GM18907 (cell line): ENCODE data around the gene SNPH.
A peak's percentile ranks its signal among the peaks of the same experiment; 100 is the strongest.
"Not testable (repeated sequence)": the region's sequence is repeated elsewhere in the genome, so short reads cannot be mapped to it uniquely, and the experiment has no call there.

ENCODE experiments used
- ATAC-seq: cut with Tn5 transposase; IDR thresholded peaks from one replicate; pipeline ENCODE4 v1.9.1; 2021; ENCODE audit warnings: mild to moderate bottlenecking, moderate library complexity; ENCODE audit not compliant: unreplicated experiment

SNPH gene, protein sequence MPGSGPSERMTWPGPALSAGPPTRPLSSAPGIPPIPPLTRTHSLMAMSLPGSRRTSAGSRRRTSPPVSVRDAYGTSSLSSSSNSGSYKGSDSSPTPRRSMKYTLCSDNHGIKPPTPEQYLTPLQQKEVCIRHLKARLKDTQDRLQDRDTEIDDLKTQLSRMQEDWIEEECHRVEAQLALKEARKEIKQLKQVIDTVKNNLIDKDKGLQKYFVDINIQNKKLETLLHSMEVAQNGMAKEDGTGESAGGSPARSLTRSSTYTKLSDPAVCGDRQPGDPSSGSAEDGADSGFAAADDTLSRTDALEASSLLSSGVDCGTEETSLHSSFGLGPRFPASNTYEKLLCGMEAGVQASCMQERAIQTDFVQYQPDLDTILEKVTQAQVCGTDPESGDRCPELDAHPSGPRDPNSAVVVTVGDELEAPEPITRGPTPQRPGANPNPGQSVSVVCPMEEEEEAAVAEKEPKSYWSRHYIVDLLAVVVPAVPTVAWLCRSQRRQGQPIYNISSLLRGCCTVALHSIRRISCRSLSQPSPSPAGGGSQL

DNA sequence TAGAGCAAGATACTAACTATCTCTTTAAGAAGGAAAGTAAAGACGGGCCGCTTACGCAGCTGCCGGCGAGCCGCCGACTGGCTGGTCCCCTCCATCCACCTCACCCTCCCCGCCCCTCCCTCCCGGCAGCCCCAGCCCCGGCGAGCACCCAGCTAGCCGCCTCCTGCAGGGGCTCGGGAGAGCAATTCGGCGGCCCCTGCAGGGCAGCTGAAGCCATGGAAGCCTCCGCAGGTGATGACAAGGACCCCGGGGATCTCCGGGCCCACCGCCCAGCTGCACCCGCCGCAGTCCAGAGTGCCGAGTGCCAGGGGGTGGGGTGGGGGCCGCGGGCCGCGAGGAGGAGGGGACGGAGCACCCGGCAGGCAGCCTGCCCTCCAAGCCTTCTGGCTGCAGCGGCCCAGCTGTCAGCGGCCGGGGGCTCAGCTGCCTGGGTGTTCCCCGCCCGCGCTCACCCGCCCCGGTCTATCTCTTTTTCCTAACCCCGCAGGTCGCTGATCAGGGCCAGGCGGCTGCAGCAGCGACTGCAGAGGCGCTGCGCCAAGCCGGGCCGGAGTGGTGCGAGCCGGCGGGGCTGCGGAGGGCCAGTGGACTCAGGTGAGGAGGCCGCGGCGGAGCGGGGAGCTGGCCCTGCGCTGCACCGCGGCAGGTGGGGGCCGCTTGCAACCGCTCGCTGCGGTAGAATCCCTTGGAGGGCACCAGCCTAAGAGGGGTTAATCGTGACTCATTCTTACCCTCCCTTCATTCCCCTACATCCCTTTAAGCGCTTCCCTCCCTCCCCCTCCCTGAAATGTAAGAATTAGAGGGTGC lies at the start of gene SNPH:
TSS of gene SNPH (plus strand) at position 128 of the 807 bp plus-strand sequence. CDS start 29,946 bp downstream, outside the sequence.
- peak; percentile 74 for ATAC-seq

DNA sequence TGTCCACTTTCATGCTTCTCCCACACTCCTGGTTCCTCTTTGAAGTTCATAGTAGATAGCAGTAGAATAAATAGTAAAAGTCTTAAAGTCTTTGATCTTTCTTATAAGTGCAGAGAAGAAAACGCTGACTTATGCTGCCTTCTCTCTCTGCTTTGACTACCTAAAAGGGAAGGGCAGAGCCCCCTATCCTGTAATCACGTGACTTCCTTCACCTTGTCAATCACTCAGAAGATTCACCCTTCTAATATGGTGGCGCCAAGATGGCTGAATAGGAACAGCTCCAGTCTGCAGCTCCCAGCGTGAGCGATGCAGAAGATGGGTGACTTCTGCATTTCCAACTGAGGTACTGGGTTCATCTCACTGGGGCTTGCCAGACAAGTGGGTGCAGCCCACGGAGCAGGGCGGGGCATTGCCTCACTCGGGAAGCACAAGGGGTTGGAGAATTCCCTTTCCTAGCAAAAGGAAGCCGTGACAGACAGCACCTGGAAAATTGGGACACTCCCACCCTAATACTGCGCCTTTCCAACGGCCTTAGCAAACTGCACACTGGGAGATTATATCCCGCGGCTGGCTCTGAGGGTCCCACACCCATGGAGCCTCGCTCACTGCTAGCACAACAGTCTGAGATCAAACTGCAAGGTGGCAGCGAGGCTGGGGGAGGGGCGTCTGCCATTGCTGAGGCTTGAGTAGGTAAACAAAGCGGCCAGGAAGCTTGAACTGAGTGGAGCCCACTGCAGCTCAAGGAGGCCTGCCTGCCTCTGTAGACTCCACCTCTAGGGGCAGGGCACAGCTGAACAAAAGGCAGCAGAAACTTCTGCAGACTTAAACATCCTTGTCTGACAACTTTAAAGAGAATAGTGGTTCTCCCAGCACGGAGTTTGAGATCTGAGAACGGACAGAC lies 49.3 kb upstream of the SNPH start:
- ATAC-seq: not testable (repeated sequence)

DNA sequence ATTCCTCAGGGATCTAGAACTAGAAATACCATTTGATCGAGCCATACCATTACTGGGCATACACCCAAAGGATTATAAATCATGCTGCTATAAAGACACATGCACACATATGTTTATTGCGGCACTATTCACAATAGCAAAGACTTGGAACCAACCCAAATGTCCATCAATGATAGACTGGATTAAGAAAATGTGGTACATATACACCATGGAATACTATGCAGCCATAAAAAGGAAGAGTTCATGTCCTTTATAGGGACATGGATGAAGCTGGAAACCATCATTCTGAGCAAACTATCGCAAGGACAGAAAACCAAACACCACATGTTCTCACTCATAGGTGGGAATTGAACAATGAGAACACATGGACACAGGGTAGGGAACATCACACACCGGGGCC lies 43.3 kb upstream of the SNPH start:
- ATAC-seq: not testable (repeated sequence)

DNA sequence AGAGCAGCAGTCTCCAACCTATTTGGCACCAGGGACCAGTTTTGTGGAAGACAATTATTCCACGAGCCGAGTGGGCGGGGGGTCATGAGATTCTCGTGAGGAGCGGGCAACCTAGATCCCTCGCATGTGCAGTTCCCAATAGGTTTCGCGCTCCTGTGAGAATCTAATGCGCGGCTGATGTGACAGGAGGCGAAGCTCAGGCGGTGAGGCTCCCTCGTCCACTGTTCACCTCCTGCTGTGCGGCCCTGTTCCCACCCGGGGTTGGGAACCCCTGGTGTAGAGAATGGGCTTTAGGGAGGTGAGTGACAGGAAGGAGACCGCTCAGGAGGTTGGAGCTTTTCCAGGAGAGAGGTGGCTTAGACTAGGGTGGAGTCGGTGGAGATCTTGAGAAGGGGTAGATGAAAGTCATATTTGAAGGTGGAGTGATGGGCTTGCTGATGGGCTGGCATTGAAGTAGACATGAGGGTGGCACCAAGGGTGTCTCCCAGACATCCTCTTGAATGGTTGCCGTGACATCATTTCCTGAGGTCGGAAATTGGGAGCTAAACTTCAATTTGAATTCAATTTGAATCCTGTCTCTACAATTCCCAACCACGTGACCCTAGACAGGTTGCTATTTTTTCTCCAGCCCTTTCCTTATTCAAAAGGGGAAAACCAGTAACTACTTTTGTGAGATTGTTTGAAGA lies 41.7 kb upstream of the SNPH start:
- no peak for ATAC-seq

DNA sequence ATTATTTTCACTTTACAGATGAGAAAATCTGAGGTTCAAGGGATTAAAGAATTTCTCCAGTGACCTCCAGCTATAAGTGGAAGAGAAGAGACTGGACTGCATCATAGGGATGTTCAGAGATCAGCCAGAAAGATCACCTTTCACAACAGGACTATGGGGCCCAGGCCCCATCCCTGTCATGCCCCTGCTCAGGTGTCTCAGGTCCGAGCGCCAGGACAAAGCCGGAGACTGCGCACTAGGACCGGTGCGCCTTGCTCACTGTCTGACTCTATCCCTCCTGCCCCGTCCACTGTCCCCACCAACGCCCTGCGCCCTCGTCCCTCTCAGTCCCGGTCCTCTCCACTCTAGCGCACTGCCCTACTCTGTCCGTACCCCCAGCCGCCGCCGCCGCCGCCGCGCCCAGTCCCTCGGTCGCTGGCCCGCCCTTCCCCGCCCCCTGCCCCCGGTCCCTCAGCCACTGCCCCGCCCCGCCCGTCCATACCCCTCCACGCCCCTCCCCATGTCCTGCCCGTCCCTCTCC lies 40.8 kb upstream of the SNPH start:
- no peak for ATAC-seq

DNA sequence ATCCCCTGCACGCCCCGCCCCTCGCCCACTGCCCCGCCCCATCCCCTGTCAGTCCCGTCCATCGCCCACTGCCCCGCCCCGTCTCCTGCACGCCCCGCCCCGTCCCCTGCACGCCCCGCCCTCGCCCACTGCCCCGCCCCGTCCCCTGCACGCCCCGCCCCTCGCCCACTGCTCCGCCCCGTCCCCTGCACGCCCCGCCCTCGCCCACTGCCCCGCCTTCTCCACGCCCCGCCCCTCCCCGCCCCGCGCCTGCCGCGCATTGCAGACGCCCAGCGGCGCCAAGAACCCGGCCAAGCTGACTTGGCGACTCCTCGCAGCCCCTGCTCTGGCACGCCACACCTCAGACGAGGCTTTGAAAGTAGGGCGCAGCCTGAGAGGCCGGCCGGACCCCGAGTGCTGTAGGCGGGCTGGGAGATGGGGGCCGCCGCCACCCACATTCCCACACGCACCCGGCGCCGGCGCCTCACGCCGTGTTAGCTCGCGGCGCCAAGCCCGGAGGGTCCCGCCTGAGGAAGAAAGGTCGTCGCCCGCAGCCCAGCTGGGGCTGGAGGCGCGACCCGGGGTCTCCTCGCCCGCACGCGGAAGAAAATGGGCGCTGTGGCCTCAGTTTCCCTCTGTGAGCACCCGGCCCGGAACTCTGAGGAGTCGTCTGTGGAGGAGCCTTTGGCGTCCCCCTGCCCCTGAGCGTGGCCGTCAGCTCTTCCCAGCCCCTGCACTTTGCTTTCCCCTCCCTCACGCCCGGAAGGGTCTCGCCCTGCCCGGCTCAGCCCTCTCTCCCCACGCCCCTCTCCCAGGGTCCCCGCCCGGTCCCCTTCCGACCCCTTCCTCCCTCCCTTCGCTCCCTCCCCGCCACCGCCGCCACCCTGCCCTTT lies 40.1 kb upstream of the SNPH start, which contains the start of gene RAD21L1:
TSS of gene RAD21L1 (plus strand) at position 262 of the 872 bp plus-strand sequence. CDS start 2,410 bp downstream, outside the sequence.
- no peak for ATAC-seq

DNA sequence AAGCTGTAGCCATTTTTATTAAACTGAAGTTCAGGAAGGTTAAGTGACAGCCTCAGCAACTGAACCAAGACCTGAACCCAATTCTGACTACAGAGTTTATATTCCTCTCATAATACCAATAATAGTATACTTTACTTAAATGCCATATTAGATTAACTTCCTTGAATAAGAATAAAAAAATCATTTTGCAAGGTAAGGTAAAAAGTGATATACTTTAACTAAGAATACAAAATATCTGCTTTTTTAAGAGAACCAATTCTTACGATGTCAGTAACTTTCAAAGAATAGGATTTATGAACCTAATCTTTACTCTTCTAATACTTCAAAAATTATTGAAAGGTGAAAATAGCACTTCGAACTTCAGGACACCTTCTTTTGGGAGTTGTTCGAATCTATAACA lies 36.6 kb upstream of the SNPH start:
- no peak for ATAC-seq

DNA sequence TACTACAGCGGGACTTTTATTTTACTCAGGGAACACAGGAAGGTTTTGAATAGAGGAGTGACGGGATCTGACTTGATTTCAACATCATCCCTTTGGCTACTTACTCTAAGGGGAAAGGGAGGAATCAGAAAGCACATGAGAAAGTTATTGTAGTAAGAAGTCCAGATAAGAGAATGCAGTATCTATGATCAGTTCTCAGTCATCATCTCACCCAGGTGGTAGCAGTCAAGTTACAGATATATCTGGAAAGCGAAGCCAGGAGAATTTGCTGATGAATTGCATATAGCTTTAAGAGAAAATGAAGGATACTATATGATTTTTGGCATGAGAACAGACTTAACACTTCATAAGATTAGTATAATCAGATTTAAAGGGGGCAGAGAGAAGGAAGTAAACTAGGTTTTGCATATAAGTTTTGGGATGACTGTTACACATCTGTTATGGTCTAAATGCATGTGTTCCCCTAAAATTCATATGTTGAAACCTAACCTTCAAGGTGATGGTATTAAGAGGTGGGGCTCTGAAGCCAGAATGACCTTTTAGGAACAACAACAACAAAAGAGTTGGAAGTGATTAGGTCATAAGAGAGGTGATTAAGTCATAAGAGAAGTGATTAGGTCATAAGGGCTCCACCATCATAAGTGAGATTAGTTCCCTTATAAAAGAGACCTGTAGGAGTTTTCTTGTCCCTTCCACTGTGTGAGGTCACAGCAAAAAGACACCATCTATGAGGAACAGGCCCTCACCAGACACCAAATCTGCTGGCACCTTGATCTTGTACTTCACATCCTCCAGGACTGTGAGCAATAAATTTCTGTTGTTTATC lies 33.6 kb upstream of the SNPH start:
- peak; percentile 50 for ATAC-seq

DNA sequence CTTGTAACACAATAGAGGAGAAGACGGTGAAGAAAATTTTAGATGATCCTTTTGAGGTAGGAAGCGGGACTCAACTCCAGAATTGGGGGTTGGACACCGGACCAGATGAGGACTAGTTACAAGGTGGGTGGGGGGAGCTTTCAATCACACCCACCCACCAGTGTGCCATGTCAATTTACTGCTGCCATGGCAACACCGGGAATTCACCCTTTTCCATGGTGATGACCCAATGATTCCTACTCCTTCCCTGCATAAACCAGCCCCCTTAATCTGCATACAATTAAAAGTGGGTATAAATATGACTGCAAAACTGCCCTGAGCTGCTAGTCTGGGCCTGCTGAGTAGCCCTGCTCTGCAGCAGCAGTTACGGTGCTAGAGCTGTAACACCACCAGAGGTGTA lies 25.5 kb upstream of the SNPH start:
- ATAC-seq: no peak

DNA sequence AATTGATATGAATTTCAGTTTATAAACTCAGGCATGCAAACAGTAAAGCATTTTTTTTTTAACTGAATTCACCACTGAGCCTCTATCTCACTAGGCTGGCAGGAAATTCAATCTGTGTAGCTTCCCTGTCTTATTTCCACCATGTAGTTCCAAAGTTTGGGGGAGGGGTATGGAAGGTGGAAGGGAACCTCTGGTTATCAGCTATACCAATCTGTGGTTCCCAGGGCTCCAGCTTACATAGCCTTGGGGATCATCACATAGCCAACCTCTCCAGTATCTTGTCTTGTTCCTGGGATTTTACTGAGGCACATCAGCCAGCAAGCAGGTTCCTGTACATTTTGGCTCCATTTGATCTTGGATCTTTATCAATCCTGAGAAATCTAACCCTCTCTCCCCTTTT lies 24.6 kb upstream of the SNPH start:
- no peak for ATAC-seq

DNA sequence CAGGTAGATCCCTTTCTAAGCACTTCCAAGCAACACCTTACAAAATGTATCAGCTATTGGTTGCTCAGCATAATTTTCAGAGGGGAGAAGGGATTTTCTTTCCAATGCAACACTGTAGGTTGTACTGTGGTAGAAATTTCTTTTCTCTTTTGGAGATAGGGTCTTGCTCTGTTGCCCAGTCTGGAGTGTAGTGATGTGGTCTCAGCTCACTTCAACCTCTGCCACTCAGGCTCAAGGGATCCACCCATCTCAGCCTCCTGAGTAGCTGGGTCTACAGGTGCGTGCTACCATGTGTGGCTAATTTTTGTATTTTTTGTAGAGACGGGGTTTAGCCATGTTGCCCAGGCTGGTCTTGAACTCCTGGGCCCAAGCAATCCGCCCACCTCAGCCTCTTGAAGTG lies 24.0 kb upstream of the SNPH start:
- no peak for ATAC-seq

DNA sequence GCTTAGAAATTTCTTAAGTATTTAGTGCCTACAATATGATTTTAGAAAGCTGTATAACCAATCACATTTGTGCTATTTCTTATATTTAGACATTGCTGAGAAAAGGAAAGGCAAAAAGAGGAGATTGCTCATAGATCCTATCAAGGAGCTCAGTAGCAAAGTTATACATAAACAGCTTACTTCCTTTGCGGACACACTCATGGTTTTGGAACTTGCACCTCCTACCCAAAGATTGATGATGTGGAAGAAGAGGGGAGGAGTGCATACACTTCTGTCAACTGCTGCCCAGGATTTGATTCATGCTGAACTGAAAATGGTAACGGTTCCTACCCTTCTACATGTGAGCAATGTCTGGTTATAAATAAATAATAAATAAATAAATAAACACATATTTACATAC lies 23.6 kb upstream of the SNPH start:
- ATAC-seq: no peak

DNA sequence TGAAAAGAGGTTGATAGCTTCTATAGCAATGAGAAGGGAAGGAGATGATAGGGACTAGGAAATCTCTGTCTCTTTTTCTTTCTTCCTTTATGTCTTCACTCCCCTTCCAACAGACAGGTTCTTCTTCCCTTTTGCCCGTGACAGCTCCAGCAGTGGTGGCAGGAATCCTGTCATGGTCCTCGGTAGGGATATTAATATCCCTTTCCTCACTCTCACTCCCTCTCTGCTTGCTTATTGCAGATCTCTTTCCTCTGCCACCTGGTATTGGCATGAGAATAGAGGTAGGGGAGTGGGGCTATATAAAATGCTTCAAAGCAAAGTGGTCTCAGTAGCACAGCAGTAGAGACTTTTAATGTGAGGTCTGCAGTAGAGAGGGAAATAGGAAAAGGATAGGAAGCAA lies 20.5 kb upstream of the SNPH start:
- ATAC-seq: no peak

DNA sequence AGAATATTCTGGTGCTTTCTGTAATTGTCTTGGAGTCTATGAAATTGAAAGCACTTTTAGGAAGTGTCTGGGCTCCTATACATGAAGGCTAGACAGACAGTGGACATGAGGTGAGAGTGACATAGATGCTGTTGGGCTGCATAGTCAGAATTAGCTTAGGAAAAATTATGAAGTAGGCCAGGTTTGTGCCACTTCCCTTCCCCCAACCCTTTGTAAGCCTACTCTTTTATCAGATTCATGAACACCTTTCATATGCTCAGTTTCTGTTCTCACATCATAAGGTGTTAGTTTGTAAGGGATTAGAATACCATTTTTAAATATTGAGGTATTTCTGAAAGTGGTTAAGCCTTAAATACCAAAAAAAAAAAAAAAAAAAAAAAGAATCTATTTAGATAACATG lies 18.4 kb upstream of the SNPH start:
- ATAC-seq: no peak

DNA sequence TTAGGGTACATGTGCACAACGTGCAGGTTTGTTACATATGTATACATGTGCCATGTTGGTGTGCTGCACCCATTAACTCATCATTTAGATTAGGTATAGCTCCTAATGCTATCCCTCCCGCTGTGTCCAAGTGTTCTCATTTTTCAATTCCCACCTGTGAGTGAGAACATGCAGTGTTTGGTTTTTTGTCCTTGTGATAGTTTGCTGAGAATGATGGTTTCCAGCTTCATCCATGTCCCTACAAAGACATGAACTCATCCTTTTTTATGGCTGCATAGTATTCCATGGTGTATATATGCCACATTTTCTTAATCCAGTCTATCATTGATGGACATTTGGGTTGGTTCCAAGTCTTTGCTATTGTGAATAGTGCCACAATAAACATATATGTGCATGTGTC lies 15.8 kb upstream of the SNPH start:
- not testable (repeated sequence) for ATAC-seq

DNA sequence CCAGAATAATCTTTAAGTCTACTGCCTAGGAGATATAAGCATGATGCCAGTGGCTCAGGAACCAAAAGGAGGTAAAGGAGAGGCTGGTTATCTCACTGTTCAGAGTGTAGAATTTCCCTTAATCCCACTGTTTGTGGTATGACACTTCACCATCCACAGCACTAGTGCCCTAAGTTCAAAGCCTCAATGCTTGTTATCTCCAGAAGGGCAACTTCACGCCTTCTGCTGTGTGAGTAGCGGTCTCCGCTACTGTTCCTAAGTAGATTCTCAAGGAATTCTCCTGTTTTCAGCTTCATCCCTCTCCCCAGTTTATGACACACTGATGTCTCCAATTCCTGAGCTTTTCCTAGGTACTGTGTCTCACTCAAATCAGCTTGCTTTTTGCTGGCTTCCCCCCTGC lies 13.7 kb upstream of the SNPH start:
- ATAC-seq: no peak

DNA sequence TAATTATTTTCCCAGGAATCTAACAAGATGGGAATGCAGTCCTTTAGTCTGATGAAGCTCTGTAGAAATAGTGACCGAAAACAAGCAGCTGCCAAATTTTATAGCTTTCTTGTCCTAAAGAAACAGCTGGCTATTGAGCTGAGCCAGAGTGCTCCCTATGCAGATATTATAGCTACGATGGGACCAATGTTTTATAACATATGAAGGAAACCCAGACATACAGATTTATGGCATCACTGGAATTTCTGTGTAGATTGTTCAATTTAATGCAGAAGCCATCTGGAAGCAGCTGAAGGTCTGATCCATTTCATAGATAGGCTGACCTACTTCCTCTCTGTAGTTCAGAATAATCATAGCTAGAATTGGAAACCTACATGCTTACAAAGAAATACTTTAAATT lies 11.8 kb upstream of the SNPH start:
- no peak for ATAC-seq

DNA sequence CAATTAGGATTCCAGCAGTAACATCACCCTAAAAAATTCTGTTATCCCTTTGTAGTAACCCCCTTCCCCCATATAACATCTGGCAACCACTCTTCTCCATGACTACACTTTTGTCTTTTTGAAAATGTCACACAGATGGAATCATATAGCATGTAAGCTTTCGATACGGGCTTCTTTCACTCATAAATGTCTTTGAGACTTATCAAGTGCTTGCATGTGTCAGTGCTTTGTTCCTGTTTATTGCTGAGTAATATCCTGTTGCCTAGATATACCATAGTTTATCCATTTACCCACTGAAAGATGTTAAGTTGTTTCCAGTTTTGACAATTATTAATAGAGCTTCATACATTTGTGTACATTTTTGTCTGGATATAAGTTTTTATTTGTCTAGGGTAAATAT lies 10.4 kb upstream of the SNPH start:
- no peak for ATAC-seq
